K562 (cell line): Measurements from ENCODE around the gene SERPINF2. TPM values are rescaled to one million over a fixed set of nuclear protein-coding genes. Genes with fewer than 3 reads are reported as not detected.
A peak's percentile ranks its signal among the peaks of the same experiment; 100 is the strongest.

Source experiments
- ATAC-seq: fragments of 200-7000 bp; cut with Tn5 transposase; 3 replicates; pipeline ENCODE4 v1.9.1; 2020; ENCODE audit warnings: moderate library complexity
- BruUV-seq: library from RNA; stranded (reverse); fragments of 400-500 nt; replicated peaks from 2 replicates; lab custom pipeline; 2021; lab: Mats Ljungman, UMichigan
- CTCF ChIA-PET: fragments of 300-600 bp; formaldehyde crosslinking; extraction: SDS; loops from one replicate; lab custom pipeline; 2021; ENCODE audit warnings: low intra/inter-chr PET ratio; lab: Yijun Ruan, JAX
- POLR2A ChIA-PET: fragments of 300-600, 350-650 bp; sonication (Branson Sonifier 250); formaldehyde crosslinking; extraction: SDS; loops from one replicate; lab custom pipeline; 2021; ENCODE audit warnings: antibody characterized with exemption, inconsistent platforms; lab: Yijun Ruan, JAX
- DNase-seq, 4 experiments: peaks; one replicate each; pipeline versions ENCODE4 v3.0.0 to v3.0.0-alpha.2; 2011 to 2018; ENCODE audit warnings: low spot score in 3 of 4, mixed read lengths in 3 of 4; ENCODE audit errors: extremely low read depth in 1 of 4
- FAIRE-seq: peaks from 2 replicates; lab custom pipeline; 2011; peaks lifted over from hg19 to GRCh38; lab: Jason Lieb, UNC
- H2AFZ ChIP-seq: 2 replicates; pipeline ENCODE4 v1.6.0; 2011; ENCODE audit warnings: low read depth, low read length, control low read depth, inconsistent platforms
- H3K27ac ChIP-seq: fragments of 200-600 bp; 3 replicates; pipeline ENCODE4 v1.8.0; 2011; ENCODE audit warnings: low read depth, mild to moderate bottlenecking, control low read depth, inconsistent platforms, low read length, moderate library complexity, mixed read lengths; ENCODE audit errors: extremely low read depth
- H3K27me3 ChIP-seq, 2 experiments: fragments of 300-600 bp in 1 of 2; 2 replicates in 1 of 2; 3 replicates in 1 of 2; pipeline versions ENCODE4 v1.6.0 to v1.8.0; 2011; ENCODE audit warnings: inconsistent platforms in 2 of 2, low read length in 2 of 2, mild to moderate bottlenecking in 1 of 2, mixed read lengths in 1 of 2, moderate library complexity in 1 of 2; ENCODE audit not compliant: control insufficient read depth in 2 of 2, insufficient read depth in 2 of 2
- H3K36me3 ChIP-seq: fragments of 300-600 bp; 3 replicates; pipeline ENCODE4 v1.8.0; 2011; ENCODE audit warnings: mild to moderate bottlenecking, low read length, inconsistent platforms; ENCODE audit not compliant: control insufficient read depth, insufficient read depth
- H3K4me1 ChIP-seq, 2 experiments: fragments of 200-600 bp in 1 of 2; replicated peaks in 1 of 2; 2 replicates in 1 of 2; 3 replicates in 1 of 2; pipeline versions ENCODE4 v1.5.1 to v1.8.0; 2011; ENCODE audit warnings: inconsistent platforms in 2 of 2, low read length in 2 of 2, mild to moderate bottlenecking in 1 of 2, mixed read lengths in 1 of 2, moderate library complexity in 1 of 2; ENCODE audit not compliant: control insufficient read depth in 2 of 2, insufficient read depth in 2 of 2
- H3K4me2 ChIP-seq: 2 replicates; pipeline ENCODE4 v1.6.1; 2011; ENCODE audit warnings: low read length, control low read depth, inconsistent platforms, mixed read lengths; ENCODE audit not compliant: insufficient read depth
- H3K4me3 ChIP-seq: fragments of 200-600 bp; sonication (generic), shearing (Covaris generic); 2 replicates; pipeline ENCODE4 v1.5.1; 2016; ENCODE audit warnings: control low read depth, inconsistent platforms
- H3K79me2 ChIP-seq: fragments of 200-600 bp; 3 replicates; pipeline ENCODE4 v1.8.0; 2011; ENCODE audit warnings: low read length, inconsistent platforms; ENCODE audit not compliant: control insufficient read depth, insufficient read depth
- H3K9ac ChIP-seq, 2 experiments: 2 replicates each; pipeline versions ENCODE4 v1.6.0 to v1.6.1; 2011; ENCODE audit warnings: low read depth in 2 of 2, low read length in 2 of 2, control low read depth in 1 of 2, inconsistent platforms in 1 of 2, mild to moderate bottlenecking in 1 of 2, mixed read lengths in 1 of 2; ENCODE audit not compliant: insufficient read depth in 1 of 2
- H3K9me1 ChIP-seq: one replicate; pipeline ENCODE4 v1.6.0; 2011; ENCODE audit warnings: inconsistent platforms, mild to moderate bottlenecking, low read length, moderate library complexity; ENCODE audit not compliant: control insufficient read depth, insufficient read depth
- H3K9me3 ChIP-seq: replicated peaks from 2 replicates; pipeline ENCODE4 v1.5.1; 2011; ENCODE audit warnings: low read depth, low read length, inconsistent platforms; ENCODE audit not compliant: control insufficient read depth, insufficient read depth
- H4K20me1 ChIP-seq: replicated peaks from 2 replicates; pipeline ENCODE4 v1.6.1; 2011; ENCODE audit warnings: low read length, inconsistent platforms, mixed read lengths; ENCODE audit not compliant: control insufficient read depth, insufficient read depth
- THAP12 ChIP-seq: fragments of 250-450 bp; sonication (Bioruptor Pico); IDR thresholded peaks from 2 replicates; pipeline ENCODE4 v1.9.0; 2021; ENCODE audit warnings: mild to moderate bottlenecking, inconsistent platforms
- WGBS: fragments of 100-300 bp; shearing (Covaris generic); methylation state at CpG from one replicate; pipeline ENCODE4 v1.1.6; 2016; ENCODE audit warnings: low coverage, mixed read lengths; ENCODE audit not compliant: insufficient coverage; ENCODE audit errors: missing lambda C conversion rate; 5-methylcytosine and 5-hydroxymethylcytosine counted together
- in situ Hi-C: fragments of 300-500 bp; cut with MboI; formaldehyde crosslinking; loops from 4 replicates; pipeline ENCODE4 v1.15.0; 2018; ENCODE audit warnings: inconsistent platforms, mixed read lengths
- intact Hi-C: fragments of 100-400 bp; cut with micrococcal nuclease; formaldehyde crosslinking; loops from 2 replicates; pipeline ENCODE4 v1.14.2; 2022
- polyA plus RNA-seq, 8 experiments: library from polyadenylated mRNA; depleted of rRNA in 4 of 8; stranded (reverse) in 5 of 8; unstranded in 3 of 8; fragments of >200 nt; fragmentation: Nextera tagmentation in 2 of 8; fragmentation: Illumina TruSeq in 1 of 8; extraction: Ambion mirVana in 2 of 8; extraction: Trizol in 1 of 8; gene quantifications; 2 replicates each; pipeline versions ENCODE4 v1.2.1 to v1.2.3, GENCODE V29; 2011 to 2014; ENCODE audit warnings: inconsistent platforms in 1 of 8, missing spikeins in 1 of 8
- total RNA-seq, 7 experiments: library from RNA; depleted of rRNA in 6 of 7; stranded (reverse); fragments of >200 nt in 6 of 7; fragmentation: Illumina TruSeq in 2 of 7; extraction: Trizol in 2 of 7; gene quantifications; 2 replicates each; pipeline versions ENCODE4 v1.2.1 to v1.2.3, GENCODE V29; 2011 to 2021; ENCODE audit warnings: low replicate concordance in 1 of 7
- TF ChIP-seq, protein P1 (sequence below), 3 experiments: fragments of 200-800 bp in 1 of 3; fragments of 250-450 bp in 1 of 3; fragments of 450-650 bp in 1 of 3; sonication (Bioruptor Pico) in 1 of 3; sonication (Bioruptor generic) in 1 of 3; formaldehyde crosslinking in 1 of 3; IDR thresholded peaks; 2 replicates each; pipeline versions ENCODE4 v1.6.1 to v1.8.0; 2016 to 2022; ENCODE audit warnings: mild to moderate bottlenecking in 2 of 3, missing genetic modification characterization in 2 of 3, missing compliant biosample characterization in 1 of 3, moderate library complexity in 1 of 3

SERPINF2 gene
- total and polyA plus RNA-seq, 9 of the 15 experiments (the other 6 are each of a cell fraction or from before 2014, with no cell fraction given) = 0.22 TPM; not detected in 8

DNA sequence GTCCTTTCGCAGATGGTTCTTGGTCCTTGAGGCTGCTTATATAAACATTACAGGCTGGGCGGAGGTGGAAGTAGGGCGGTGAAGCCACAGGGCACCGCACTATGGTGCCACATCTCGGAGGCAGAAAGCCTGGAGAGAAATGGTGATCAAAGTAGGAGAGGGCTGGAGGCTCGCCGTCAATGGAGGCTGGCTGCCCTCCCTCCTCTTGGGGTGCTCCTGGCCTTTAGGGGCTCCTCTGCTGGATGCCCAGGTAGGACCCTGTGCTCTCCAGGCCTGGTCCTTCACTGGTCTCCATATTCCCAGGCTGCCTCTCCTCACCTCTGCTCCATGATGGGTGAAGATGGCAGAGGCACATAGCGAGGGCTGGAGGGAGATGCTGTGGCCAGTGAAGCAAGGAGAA is 30.4 kb upstream of the SERPINF2 start:
- FAIRE-seq = no peak
- no TSS peak for BruUV-seq
- no peaks in the 10 kb centered on the region for H3K27me3 ChIP-seq
- peaks cover 44% of the 10 kb centered on the region for H3K79me2 ChIP-seq
- H3K4me2 ChIP-seq = peak overlapping the region; percentile 89; the same call in 1 of the 2 replicates
- peaks cover 31 to 64% of the 10 kb centered on the region in 2 experiments for H3K4me1 ChIP-seq
- peaks cover 25% of the 10 kb centered on the region; the same call in 2 of the 3 replicates for H3K36me3 ChIP-seq
- in situ Hi-C loops = loop anchor here (5.0 to 10.0 kb wide), 2 partner anchors 40 to 323 kb away; partner anchors contain the start of gene DPH1
- TF ChIP-seq THAP12 = no peak
- TF ChIP-seq, protein P1, sequence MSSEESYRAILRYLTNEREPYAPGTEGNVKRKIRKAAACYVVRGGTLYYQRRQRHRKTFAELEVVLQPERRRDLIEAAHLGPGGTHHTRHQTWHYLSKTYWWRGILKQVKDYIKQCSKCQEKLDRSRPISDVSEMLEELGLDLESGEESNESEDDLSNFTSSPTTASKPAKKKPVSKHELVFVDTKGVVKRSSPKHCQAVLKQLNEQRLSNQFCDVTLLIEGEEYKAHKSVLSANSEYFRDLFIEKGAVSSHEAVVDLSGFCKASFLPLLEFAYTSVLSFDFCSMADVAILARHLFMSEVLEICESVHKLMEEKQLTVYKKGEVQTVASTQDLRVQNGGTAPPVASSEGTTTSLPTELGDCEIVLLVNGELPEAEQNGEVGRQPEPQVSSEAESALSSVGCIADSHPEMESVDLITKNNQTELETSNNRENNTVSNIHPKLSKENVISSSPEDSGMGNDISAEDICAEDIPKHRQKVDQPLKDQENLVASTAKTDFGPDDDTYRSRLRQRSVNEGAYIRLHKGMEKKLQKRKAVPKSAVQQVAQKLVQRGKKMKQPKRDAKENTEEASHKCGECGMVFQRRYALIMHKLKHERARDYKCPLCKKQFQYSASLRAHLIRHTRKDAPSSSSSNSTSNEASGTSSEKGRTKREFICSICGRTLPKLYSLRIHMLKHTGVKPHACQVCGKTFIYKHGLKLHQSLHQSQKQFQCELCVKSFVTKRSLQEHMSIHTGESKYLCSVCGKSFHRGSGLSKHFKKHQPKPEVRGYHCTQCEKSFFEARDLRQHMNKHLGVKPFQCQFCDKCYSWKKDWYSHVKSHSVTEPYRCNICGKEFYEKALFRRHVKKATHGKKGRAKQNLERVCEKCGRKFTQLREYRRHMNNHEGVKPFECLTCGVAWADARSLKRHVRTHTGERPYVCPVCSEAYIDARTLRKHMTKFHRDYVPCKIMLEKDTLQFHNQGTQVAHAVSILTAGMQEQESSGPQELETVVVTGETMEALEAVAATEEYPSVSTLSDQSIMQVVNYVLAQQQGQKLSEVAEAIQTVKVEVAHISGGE (CRISPR knock-in tag; IDR thresholded peaks at IDR 0.05) = 0 out of 6 replicates have a peak, but pooled peaks of 1 of the 3 experiments have one; percentile 23
- 98% methylated on average over 5 of the region's 8 CpGs for WGBS
- peak overlapping the region; percentile 88; the same call in 1 of the 3 replicates for H3K27ac ChIP-seq
- POLR2A ChIA-PET = interaction anchor here (0.6 to 1.5 kb wide), 4 partner anchors 12 to 275 kb away, joined by 3 to 7 read pairs (median 3); no protein-coding TSS in a partner anchor
- intact Hi-C loops = no loop called here
- H3K9ac ChIP-seq = peak overlapping the region in 1 of 2 experiments; percentile 3; a peak in 1 of 4 replicates
- CTCF ChIA-PET = no interaction called here
- no peak for DNase-seq
- no peaks in the 10 kb centered on the region for H3K9me3 ChIP-seq
- H2AFZ ChIP-seq = no peak overlapping the region
- H3K9me1 ChIP-seq = no peaks in the 10 kb centered on the region
- 0 out of 2 replicates have a peak, but pooled peaks cover 3% of the 10 kb centered on the region for H4K20me1 ChIP-seq
- H3K4me3 ChIP-seq = no peak overlapping the region
- ATAC-seq = no peak
